Endothelial cell of umbilical vein (primary cell): ENCODE measurements around the gene CPED1.

ENCODE experiments used
- EZH2 ChIP-seq: IDR thresholded peaks from 2 replicates; pipeline ENCODE4 v1.6.1; 2012; ENCODE audit warnings: borderline replicate concordance, low read depth, mild to moderate bottlenecking, moderate library complexity, low read length, inconsistent platforms; ENCODE audit not compliant: severe bottlenecking
- POLR2AphosphoS5 ChIP-seq: IDR thresholded peaks from 2 replicates; pipeline ENCODE4 v1.6.1; 2012; ENCODE audit warnings: low read depth, mild to moderate bottlenecking, control low read depth, low read length, moderate library complexity; ENCODE audit not compliant: insufficient read depth
- TF ChIP-seq, protein P1 (sequence below), 2 donors: IDR thresholded peaks; 1 replicate in 1 of 2; 2 replicates in 1 of 2; pipeline ENCODE4 v1.5.1; 2011; ENCODE audit warnings: low read length in 2 of 2, mild to moderate bottlenecking in 2 of 2, moderate library complexity in 2 of 2, control low read depth in 1 of 2, inconsistent platforms in 1 of 2, low read depth in 1 of 2; ENCODE audit not compliant: insufficient read depth in 1 of 2; ENCODE audit errors: extremely low read depth in 1 of 2

DNA sequence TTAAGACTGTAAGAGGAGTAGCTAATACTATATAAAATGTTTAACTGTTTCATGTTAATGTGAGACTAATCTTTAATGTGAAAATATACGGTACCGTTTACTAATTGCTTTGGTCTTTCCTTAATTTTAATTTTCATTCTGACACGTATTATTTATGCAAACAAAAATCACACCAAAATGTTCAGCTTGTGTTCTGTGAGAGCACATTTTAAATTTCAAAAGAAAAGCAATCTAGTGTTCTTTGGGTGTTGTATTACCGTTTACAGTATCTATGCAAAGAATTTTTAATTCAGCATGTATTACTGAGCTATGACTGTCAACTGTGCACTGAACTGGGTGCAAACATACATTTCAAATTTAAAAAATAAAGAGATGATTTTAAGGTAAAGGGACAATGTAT, 342.5 kb downstream of the CPED1 start:
- TF ChIP-seq, protein P1, sequence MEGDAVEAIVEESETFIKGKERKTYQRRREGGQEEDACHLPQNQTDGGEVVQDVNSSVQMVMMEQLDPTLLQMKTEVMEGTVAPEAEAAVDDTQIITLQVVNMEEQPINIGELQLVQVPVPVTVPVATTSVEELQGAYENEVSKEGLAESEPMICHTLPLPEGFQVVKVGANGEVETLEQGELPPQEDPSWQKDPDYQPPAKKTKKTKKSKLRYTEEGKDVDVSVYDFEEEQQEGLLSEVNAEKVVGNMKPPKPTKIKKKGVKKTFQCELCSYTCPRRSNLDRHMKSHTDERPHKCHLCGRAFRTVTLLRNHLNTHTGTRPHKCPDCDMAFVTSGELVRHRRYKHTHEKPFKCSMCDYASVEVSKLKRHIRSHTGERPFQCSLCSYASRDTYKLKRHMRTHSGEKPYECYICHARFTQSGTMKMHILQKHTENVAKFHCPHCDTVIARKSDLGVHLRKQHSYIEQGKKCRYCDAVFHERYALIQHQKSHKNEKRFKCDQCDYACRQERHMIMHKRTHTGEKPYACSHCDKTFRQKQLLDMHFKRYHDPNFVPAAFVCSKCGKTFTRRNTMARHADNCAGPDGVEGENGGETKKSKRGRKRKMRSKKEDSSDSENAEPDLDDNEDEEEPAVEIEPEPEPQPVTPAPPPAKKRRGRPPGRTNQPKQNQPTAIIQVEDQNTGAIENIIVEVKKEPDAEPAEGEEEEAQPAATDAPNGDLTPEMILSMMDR (IDR thresholded peaks at IDR 0.05; ENCODE audit: extremely low read depth in 1 of 2, insufficient read depth in 1 of 2, low read depth in 1 of 2, low read length in 2 of 2), result no peak
- TF ChIP-seq EZH2 (no peak), POLR2AphosphoS5 (no peak)
